GM18519 (cell line): Measurements from ENCODE around the gene CHD6.
A peak's percentile ranks its signal among the peaks of the same experiment; 100 is the strongest.

ENCODE experiments used
- ATAC-seq: cut with Tn5 transposase; IDR thresholded peaks from one replicate; pipeline ENCODE4 v1.9.1; 2021; ENCODE audit warnings: mild to moderate bottlenecking, moderate library complexity; ENCODE audit not compliant: unreplicated experiment, low FRiP score

The CHD6 gene, protein sequence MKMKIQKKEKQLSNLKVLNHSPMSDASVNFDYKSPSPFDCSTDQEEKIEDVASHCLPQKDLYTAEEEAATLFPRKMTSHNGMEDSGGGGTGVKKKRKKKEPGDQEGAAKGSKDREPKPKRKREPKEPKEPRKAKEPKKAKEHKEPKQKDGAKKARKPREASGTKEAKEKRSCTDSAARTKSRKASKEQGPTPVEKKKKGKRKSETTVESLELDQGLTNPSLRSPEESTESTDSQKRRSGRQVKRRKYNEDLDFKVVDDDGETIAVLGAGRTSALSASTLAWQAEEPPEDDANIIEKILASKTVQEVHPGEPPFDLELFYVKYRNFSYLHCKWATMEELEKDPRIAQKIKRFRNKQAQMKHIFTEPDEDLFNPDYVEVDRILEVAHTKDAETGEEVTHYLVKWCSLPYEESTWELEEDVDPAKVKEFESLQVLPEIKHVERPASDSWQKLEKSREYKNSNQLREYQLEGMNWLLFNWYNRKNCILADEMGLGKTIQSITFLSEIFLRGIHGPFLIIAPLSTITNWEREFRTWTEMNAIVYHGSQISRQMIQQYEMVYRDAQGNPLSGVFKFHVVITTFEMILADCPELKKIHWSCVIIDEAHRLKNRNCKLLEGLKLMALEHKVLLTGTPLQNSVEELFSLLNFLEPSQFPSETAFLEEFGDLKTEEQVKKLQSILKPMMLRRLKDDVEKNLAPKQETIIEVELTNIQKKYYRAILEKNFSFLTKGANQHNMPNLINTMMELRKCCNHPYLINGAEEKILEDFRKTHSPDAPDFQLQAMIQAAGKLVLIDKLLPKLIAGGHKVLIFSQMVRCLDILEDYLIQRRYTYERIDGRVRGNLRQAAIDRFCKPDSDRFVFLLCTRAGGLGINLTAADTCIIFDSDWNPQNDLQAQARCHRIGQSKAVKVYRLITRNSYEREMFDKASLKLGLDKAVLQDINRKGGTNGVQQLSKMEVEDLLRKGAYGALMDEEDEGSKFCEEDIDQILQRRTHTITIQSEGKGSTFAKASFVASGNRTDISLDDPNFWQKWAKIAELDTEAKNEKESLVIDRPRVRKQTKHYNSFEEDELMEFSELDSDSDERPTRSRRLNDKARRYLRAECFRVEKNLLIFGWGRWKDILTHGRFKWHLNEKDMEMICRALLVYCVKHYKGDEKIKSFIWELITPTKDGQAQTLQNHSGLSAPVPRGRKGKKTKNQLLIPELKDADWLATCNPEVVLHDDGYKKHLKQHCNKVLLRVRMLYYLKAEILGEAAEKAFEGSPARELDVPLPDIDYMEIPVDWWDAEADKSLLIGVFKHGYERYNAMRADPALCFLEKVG (N-terminal part only)

GRCh38 chr20:41617902-41618806 lies at the start of gene CHD6:
TSS of gene CHD6 (minus strand) at chr20:41618377. CDS start at chr20:41551337, 67,040 bp downstream.
- ATAC-seq = peak; percentile 96

GRCh38 chr20:41664584-41664983 lies 46.4 kb upstream of the CHD6 start:
- ATAC-seq = peak; percentile 84

- no peak for ATAC-seq
Observed at GRCh38 chr20:41657655-41658054, 39.5 kb upstream of the CHD6 start.

DNA sequence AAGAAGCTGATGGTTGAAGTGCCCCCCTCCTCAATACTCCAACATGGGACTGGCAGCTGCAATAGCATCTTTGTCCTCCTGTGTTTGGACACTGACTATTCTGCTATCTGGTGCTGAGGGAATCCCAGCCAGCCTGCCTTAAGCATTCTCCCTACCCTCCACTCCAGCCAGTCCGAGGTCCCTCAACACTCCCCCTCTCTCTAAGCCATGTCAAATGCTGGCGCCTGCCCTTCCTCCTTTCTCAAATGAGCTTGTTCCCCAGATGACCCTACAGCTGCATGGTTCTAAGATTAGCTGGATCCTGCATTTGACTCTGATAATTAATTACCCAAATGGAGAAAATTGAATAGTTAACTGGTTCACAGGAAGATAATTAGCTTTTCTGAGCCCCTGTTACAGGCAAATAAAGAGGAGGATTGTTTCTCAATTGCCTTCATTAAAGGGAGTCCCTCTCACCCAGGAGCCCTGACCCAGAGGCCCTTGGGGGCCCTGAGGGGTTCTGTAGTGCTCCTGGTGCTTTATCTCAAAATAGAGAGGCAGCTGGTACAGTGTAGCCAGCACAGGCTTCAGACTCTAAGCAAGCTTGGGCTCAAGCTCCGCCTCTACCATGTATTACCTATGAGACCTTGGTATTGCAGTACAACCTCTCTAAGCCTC lies 37.9 kb upstream of the CHD6 start:
- no peak for ATAC-seq

DNA sequence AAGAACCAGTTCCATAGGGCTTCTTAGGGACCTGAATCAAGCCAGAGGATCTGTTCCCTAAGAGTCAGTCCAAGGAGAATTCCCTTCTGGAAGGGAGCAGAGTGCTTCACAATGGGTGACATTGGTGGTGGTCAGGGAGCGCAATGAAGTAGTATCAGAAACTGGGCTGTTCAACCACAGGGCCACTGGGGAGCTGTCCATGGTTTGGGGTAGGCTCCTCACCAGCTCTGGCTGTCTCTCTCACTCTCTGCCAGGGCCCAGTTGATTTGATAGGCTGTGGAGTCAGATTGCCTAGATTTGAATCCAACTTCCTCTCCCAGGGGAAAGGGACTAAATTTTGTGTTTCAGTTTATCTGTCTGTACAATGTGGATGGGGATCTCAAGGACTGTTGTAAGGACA lies 36.7 kb upstream of the CHD6 start:
- ATAC-seq = no peak

- no peak for ATAC-seq
Observed at GRCh38 chr20:41654292-41654691, 36.1 kb upstream of the CHD6 start.

DNA sequence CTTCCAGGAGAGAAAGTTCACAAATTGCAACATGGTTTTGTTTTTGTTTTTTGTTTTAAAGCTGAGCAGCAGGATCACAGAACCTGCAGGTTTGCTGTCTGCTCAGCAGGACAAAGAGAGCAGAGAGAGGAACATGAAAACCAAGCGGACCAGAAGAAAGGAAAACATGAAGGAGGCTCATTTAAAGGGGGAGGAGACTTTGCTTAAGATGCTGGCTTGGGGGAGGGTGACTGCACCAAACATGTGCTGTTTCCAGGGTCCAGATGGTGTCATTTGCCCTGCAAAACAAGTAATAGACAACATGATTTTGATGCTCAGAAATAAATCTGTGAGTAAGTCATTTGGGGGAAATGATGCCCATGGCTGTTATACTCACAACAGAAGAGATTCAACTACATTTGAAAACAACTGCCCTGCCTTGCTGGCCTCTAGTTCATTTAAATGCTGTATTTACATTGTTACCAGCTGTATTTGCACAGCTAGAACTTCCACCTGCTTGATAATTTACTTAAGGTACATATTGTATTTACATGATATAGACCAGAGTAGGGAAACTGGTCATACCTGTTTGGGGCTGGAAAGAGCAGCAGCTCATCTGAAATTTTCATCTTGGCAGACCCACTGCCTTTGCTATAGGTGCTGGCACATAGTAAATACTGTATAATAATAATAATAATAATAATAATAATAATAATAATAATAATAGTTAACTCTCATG lies 32.2 kb upstream of the CHD6 start:
- no peak for ATAC-seq

- no peak for ATAC-seq
Observed at GRCh38 chr20:41649489-41649888, 31.3 kb upstream of the CHD6 start.

DNA sequence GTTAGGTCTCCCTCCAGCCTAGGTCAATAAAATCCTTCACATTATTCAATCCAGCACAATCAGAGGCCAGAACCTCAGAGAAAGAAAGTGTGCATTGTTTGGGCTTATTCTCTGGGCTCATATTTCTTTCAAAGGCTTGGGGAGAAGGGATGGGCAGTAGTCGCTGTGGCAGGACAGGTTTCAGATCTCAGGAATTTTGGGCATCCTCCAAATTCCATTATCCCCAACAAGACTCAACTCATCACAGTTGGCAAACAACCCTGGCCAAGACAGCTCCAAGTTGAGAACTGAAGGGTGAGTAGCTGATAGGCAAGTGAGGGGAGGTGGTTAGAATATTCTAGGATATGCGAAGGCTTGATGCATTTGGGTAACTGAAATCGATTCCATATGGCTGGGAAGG lies 27.2 kb upstream of the CHD6 start:
- no peak for ATAC-seq

DNA sequence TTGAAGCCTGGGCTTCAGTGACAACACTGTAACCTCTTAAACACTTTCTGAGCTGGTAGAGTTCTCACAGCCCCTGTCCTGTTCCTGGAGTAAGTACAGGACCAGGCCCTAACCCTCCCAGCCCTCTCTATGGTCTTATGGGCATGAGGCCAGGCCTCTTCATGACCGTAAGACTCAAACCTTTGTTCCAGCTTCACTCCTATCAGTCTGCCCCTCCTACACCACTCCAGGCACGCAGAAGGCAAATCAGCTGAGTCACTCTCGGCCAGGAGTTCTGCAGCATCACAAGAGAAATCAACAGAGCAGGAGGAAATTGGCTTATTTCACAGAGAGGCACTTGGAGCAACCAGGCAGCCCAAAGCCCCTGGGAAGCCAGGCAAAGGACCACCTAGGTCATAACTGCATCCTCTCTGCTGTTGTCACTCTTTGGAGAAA lies 25.3 kb upstream of the CHD6 start:
- ATAC-seq = no peak

- no peak for ATAC-seq
Observed at GRCh38 chr20:41639630-41640029, 21.5 kb upstream of the CHD6 start.

DNA sequence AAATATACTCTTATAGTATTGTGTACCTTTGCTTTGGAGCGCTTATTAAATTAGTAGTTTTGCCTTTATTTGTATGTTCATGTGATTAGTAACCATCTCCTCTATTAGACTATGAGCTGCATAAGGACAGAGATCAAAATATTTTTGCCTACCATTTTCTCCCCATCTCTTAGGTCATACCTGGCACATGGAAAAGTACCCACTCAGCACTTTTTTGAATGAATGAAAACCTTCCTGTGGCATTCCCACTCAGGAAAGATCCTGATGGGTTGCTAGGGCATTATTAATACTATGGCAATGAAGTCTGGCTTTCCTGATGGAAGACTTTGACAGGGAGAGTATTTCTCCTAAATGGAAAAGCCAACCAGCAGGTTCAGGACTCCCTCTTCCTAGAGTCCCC lies 20.3 kb upstream of the CHD6 start:
- no peak for ATAC-seq

DNA sequence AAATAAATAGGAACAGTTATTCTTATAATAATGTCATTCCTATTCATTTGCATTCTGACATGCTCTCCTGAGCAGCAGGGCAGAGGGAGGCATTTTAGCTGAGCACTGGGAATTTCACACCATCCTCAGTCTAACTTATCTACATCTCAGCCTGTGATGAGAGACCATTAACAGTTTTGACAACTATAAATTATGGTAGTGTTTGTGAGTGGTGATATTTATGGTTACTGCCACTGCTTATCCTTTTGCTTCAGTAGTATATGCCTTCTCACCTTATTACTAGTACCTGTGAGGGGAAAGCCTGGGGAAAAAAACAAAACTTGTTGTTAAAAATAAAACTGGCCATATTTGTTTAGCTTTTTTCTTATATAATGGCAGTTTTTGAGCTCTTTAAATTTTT lies 17.0 kb upstream of the CHD6 start:
- no peak for ATAC-seq

DNA sequence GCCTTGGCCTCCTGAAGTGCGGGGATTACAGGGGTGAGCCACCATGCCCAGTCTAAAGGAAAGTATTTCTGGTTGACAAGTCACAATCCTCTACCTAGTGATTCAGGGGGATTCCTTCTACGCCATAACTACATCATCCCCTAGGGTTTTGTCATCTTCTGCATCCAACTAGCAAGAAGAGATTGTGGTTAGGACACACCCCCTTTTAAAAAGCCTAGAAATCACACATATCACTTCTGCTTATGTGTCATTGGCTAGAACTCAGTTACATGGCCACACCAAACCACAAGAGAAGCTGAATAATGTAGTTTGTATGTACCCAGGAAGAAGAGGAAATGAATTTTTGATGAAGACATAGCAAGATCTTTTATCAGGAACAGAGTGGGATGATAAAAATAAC lies 14.7 kb upstream of the CHD6 start:
- ATAC-seq = no peak

GRCh38 chr20:41631826-41632225 lies 13.6 kb upstream of the CHD6 start:
- ATAC-seq = no peak

- ATAC-seq = no peak
Observed at GRCh38 chr20:41630846-41631245, 12.7 kb upstream of the CHD6 start.

GRCh38 chr20:41627611-41628244 lies 9.6 kb upstream of the CHD6 start:
- ATAC-seq = no peak

GRCh38 chr20:41627001-41627495 lies 8.9 kb upstream of the CHD6 start:
- ATAC-seq = no peak
